HT-29 (cell line): ENCODE data around the gene NUDCD2. TPM values are rescaled to one million over a fixed set of nuclear protein-coding genes. Genes with fewer than 3 reads are reported as not detected.
A peak's percentile ranks its signal among the peaks of the same experiment; 100 is the strongest.
"Not testable (repeated sequence)": the region's sequence is repeated elsewhere in the genome, so short reads cannot be mapped to it uniquely, and the experiment has no call there.

Experiments used
- DNase-seq: peaks from one replicate; pipeline ENCODE4 v3.0.0-alpha.2; 2015; ENCODE audit warnings: low spot score
- total RNA-seq: library from RNA; depleted of rRNA; stranded (reverse); fragments of >200 nt; shearing (Covaris generic); gene quantifications from 2 replicates; pipeline ENCODE4 v1.2.3, GENCODE V29; 2014

Gene NUDCD2
- total RNA-seq, 1 experiment from 2014 or later = 20.8 TPM

DNA sequence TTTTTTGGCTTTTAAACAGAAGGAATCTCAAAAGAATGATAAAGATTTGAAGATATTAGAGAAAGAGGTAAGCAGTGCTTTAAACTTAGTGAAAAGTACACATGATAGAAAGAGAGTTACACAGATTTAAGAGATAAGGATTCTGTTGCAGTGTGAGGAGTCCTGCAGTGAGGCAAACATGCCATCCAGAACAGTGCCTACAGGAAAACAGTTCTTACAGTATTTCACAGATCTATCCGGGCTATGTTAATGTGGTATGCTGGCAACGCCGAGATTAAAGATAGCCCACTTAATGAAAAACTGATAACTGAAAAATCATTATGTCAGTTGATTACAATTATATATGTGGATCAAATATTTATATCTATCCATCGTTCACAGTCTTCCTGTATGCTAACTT lies 7.8 kb upstream of the NUDCD2 start:
- DNase-seq = no peak

DNA sequence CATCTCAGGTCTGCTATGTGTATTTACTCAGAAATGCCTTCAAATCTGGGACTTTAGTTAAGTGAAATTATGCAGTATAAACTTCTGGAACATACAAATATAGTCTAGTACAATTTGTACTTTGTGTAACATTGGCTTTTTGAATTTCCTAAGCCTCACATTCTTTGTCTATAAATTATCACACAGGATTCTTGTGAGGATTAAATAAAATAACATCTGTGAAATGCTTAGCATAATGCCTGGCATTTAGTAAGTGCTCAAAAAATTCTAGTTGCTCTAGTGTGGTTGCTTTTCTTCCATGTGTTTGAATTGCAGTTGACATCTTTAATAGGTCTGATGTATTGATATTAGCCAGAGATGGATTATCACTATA lies 3.1 kb upstream of the NUDCD2 start:
- no peak for DNase-seq

DNA sequence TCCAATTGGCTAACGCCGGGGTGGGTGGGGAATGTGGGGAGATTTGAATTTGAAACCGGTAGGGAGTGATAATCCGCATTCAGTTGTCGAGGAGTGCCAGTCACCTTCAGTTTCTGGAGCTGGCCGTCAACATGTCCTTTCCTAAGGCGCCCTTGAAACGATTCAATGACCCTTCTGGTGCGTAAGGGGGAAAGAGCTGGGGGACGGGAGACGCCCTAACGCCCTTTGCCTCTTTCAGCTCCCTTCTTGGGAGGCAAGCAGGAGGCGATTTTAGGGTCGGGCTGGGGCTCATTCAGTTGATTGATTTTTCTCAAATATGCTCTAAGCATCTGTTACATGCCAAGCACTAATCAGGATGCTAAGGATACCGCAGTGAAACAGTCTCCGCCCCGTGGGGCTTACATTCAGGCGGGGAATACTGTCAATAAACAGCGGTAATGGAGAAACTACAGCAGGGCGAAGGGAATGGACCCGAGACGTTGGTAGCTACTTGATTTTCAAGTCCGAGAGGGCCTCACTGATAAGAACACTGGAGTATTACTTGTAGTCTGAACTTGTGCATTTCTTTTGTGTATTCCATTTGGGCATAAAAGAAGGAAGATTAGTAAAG lies 765 bp upstream of the NUDCD2 start, which contains the start of gene HMMR:
Gene HMMR, plus strand, starts transcription at position 71 of the 610 bp plus-strand sequence. Its CDS starts 61 bp downstream, at position 132.
- DNase-seq = peak; percentile 68

DNA sequence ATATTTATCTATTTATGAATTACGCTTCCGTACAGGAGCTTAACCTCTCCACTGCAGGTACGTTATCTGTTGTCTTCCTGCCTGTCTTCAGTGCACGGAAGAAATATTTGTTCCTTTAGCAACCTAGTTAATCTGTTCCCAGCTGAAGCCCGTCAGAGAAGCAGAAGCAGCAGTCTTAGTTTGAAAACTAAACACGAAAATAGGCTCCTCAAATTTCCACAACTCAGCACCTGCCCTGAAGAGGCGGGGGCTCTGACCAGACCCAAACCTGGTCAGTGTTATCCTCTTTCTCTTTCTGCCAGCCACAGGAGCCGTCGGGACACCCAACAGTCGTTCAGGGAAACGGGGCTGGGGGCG lies 462 bp downstream of the NUDCD2 start:
- DNase-seq = peak; percentile 51

DNA sequence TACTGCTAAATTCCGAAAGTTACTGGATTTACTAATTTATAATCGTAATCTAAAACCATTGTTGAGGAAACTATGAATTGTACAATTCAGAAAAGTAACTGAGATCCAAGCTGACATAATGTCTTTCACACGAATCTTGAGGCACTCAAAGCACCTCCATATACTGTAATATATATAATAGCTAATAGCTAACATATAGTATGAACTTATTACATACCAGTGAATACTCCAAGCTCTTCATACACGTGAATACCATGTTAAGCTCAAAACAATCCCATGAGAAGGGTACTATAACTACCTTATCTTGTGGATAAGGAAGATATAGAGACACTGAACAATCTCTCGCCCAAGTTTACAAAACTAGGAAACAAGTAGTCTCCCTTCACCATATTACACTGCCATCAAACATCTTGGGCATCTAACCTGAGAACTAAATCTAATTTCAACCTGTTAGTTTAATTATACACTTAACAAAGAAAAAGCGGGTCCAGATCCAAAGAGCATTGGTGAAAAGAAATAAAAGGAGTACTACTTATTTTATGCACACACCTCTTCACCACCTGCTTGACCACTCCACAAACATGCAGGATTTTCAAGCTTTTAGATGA lies 1.0 kb downstream of the NUDCD2 start:
- peak; percentile 57 for DNase-seq

DNA sequence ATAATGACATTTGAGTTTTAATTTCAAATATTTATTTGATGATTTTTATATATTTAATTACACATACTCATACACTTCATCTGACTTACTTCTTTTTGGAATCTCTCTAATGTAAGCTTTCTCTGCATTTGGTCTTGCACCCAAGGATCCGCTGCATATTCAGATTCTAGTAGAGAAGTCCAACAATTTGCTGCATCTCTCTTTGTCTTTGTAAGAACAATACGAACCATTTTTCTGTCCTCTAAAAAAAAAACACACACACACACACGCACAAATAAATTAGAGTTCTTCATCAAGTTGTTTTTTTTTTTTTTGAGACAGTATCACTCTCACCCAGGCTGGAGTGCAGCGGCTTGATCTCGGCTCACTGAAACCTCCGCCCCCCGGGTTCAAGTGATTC lies 3.1 kb downstream of the NUDCD2 start:
- no peak for DNase-seq

DNA sequence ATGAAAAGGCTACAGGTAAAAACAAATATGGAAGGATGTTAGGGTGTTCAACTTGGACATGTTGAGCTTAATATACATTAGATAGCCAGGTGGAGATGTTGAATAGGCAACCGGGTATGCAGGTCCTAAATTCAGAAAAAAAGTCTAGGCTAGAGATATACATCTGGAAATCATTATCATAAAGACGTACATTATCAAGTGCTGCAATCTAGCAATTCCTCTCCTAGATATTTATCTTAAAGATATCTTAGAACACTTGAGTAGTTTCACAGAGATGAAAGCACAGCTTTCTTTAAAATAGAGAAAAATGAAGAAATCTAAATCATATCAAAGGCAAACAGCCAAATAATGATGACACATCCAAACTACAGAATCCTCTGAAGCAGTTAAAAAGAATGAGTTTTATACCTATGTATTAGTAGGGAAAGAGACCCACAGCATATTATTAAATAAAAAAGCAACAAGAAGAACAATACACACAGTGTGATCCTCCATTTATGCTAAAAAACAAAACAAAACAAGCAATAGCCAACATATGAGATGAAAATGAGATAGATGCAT lies 3.8 kb downstream of the NUDCD2 start:
- DNase-seq = no peak

DNA sequence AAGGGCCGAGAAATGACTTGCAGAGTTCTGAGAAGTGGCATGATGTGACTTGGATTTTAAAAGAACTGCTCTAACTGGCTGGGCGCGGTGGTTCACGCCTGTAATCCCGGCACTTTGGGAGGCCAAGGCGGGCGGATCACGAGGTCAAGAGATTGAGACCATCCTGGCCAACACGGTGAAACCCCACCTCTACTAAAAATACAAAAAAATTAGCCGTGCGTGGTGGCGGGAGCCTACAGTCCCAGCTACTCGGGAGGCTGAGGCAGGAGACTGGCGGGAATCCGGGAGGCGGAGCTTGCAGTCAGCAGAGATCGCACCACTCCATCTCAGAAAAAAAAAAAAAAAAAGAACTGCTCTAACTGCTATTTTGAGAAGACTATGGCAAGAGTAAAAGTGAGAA lies 4.5 kb downstream of the NUDCD2 start:
- DNase-seq = not testable (repeated sequence)

DNA sequence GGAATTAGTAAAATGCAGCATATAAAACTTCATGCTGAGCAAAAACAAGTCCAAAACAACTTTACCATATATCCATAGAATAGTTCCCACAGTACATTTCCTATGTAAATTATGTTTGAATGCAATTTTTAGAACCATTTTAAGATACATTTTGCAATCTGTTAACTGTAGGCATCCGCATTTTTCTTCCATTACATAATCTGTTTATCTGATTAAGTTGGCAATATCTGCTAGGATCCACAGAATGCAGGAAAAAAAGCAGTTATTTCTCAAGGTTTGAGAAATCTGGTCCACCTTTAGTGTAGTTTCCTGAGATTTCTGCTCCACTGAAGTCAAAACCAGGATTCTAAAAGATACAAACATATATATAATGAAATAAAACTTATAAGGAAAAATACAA lies 6.2 kb downstream of the NUDCD2 start:
- DNase-seq = no peak

DNA sequence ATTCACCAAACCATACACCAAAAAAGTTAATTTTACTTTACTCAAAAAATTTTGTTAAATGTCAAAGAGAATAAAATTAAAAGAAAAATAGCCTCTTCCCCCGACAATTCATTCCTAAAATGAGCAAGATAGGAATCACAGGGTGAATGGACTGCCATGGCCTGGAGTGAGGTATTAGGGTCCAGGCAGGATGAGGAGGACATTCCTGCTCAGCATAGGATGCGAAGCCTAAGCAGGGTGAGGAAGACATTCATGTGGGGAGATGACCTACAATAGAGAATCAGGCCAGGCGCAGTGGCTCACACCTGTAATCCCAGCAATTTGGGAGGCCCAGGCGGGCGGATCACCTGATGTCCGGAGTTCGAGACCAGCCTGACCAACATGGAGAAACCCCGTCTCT lies 8.4 kb downstream of the NUDCD2 start:
- DNase-seq = no peak

DNA sequence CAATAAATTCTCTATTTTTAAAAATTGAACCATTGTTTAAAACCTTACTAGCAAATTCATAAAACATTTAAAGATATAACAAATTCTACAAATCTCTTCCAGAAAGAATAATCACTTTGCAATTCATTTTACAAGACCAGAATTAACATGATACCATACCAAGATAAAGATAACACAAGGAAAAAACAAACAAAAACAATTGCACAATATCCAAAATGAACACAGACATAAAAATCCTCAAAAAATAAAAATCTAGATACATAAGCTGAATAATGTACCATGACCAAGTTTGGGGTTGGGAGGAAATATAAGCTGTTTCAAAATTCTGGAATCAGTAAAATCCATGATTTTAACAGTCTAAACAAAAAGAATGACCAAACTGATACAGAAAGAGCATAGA lies 11.4 kb downstream of the NUDCD2 start:
- DNase-seq = no peak

DNA sequence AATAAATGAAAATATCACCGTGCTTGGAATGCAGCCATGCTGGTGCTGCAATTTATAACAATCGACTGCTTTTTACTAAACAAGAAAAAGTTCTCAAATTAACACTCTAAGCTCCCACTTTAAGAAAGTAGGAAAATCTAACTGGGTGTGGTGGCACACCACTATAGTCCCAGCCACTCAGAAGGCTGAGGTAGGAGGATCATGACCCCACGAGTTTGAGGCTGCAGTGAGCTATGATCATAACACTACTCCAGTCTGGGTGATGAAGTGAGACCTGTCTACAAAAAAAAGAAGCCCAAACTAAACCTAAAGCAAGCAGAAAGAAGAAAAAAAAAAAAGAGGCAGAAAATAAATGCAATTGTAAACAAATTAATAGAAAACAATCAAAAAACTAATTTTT lies 12.0 kb downstream of the NUDCD2 start:
- no peak for DNase-seq

DNA sequence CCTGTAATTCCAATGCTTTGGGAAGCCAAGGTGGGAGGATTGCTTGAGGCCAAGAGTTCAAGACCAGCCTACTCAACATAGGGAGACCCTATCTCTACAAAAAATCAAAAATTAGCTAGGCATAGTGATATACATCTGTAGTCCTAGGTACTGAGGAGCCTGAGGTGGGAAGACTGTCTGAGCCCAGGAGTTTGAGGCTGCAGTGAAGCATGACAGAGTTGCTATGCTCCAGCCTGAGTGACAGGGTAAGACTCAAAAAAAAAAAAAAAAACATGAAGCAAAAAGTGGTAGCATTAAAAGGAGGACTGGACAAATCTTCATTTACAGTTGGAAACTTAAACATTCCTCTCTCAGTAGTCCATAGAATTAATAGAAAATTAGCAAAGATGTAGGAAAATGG lies 12.7 kb downstream of the NUDCD2 start:
- DNase-seq = no peak

DNA sequence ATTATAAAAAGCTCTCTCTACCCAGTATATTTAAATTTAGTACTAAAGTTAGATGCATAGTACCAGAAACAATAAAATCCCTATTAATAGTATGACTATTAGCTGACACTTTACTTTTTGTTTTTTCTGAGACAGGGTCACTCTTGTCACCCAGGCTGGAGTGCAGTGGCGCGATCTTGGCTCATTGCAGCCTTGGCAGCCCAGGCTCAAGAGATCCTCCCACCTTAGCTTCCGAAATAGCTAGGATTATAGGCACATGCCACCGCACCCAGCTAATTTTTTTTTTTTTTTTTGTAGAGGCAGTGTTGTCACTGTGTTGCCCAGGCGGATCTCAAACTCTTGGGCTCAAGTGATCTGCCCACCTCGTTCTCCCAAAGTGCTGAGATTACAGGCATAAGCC lies 14.6 kb downstream of the NUDCD2 start:
- DNase-seq = no peak

DNA sequence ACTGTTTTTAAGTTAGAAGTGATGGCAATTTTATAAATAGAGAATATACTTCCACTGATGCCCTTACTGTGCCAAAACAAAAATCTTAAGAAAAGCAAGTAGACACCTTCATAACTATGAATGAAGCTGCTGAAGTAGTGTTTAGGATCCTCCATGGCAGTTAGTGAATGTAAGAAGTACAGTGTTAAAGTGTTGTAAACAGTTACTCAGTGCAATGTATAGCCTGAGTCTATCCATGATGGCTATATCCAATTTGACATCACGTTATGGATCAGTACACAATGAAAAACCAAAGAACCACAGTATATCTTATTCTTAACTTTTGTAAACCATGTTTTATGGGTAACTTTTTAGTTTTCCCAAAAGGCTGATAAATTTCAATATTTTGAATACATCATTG lies 15.4 kb downstream of the NUDCD2 start:
- no peak for DNase-seq

DNA sequence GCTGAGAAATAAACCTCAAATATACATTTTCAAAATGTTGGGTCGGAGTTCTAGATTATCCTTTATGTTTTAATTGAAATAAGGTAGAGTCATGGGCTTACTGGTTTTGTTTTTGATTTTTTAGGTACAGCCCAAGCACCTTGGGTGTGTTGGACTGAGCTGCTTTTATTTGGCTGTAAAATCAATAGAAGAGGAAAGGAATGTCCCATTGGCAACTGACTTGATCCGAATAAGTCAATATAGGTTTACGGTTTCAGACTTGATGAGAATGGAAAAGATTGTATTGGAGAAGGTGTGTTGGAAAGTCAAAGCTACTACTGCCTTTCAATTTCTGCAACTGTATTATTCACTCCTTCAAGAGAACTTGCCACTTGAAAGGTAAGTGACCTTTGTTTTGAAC lies 18.9 kb downstream of the NUDCD2 start:
- DNase-seq = no peak

DNA sequence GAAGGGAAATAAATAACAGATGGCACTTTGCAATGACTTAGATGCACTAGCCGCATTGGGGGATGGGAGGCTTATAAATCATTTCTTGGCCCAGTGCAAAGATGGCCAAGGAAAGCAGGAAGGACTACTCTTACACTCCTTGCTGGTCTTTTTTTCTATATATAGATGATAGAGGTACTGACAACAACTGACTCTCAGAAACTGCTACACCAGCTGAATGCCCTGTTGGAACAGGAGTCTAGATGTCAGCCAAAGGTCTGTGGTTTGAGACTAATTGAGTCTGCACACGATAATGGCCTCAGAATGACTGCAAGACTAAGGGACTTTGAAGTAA lies 20.8 kb downstream of the NUDCD2 start:
- peak; percentile 34 for DNase-seq

DNA sequence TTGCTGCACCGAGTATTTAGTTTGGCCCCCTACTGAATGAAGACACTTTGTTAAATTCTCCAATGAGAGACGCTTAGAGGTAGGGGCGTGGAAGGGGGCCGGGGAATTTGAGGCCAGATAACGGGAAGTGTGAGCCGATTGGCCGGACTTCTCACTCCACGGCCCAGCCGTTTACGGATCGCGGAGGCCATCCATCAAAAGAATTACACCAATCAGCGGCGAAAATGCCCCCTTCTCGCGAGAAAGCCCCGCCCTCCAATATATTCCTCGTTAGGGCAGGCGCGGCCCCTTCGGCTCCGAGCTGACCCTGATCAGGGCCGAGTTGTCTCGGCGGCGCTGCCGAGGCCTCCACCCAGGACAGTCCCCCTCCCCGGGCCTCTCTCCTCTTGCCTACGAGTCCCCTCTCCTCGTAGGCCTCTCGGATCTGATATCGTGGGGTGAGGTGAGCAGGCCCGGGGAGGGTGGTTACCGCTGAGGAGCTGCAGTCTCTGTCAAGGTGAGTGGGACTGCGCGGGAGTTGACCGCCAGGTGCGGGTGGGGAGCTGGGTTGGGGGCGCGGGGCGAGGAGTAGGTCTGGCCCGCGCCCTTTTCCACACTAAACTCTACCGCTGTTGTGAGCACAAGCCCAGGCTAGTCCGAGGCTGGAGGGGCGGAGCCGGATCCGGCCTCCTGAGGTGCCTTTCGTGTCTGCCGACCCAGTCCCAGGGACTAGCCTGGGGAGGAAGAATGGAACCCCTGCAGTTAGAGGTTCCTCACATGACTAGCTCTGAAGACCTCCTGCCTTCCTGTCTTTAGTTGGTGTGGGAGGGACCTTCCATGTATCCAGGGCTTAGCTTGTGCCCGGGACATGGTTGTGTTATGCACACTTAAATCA lies 22.4 kb downstream of the NUDCD2 start, which contains the start of gene CCNG1:
Gene CCNG1, plus strand, starts transcription at position 287 of the 874 bp plus-strand sequence. CDS start 1,662 bp downstream, outside the sequence.
- DNase-seq = peak; percentile 97

DNA sequence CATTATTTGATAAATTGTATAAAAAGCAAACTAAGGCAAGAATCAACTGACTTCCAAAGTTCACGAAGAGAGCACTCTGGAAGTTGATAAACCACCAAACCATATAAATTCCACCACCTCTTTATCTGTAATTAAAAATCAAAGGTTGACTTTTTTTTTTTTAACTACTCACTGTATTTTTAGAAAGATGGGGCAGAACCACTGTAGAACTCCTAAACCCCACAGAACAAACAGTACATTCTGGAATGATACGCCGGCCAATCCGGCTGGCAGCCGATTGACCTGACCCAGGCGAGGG lies 22.9 kb downstream of the NUDCD2 start:
- no peak for DNase-seq

DNA sequence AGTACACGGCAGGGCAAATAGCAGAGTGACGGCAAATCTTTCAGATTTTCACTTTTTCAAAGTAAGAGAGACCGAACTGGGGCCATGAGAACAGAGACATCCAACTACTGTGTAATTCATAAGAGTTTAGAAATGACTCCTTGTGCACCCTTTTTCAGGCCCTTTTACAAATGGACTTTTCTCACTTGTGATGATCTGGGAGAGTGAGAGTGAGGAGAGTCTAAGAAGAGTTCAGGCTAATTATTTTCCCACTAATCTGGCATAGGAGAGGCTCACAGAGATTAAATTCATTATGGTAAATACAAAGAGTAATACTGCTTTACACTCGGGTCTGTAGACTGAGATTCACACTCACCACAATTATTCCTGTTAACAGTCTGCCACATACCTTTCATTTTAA lies 23.4 kb downstream of the NUDCD2 start:
- DNase-seq = peak; percentile 26

DNA sequence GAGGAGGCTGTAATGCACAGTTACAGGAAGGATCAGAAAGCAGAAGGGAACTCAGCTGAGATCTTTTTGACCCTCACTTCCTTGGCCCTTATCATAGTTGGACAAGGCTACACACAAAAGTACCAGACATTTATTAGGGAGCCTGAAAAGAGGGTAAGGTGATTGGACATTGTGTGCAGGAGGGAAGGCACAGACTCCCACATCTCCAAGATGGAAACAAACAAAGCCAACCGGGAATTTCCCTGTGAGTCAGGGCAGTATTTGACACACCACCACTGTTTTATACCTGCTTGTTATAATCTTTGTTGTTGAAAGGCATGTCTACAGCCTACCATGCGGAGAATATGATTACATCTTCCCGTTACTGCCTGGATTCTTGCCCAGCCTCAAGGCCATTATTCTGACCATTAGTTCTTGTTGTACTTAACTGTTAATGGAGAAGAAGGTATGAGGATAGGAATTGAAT lies 25.5 kb downstream of the NUDCD2 start:
- no peak for DNase-seq

DNA sequence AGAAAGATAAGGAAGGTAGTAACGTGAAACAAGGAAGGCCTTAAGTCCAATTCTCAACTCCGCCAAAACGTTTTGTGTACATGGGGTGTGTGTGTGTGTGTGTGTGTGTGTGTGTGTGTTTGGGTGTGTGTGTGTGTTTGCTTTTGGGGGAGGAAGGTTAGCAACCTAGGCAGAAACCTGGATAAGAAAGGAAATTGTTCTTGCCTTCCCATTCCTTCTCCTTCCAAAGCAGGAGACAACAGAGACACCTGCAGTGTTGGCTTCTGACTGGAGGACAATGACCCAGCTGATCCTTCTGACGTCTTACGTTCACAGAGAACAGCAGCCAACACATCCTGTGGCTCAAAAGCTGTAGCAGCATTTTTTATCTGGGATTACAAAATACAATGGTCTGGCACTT lies 26.6 kb downstream of the NUDCD2 start:
- DNase-seq = no peak

DNA sequence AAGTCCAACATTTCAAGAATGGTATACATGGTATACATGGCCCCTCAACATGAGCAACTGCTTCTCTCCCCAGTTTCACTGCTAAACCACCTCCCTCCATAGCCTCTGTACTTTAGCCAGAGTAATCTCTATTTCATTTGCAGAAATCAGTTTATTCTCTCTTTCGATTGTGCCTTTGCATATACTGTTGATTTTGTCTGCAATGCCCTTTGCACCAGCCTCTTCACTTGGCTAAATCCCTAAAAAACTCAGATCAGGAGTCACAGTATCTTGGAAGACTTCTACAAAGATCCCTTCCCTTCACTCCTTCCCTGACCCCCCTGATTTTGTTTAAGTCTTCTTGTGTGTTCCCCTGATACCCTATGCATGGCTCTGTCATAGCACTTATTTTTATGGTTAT lies 27.4 kb downstream of the NUDCD2 start:
- DNase-seq = no peak
